ENCODE results near the gene NOP10.

- no peak for TF ChIP-seq CTCF (IDR thresholded peaks at IDR 0.05)
- no peak for TF ChIP-seq POLR2AphosphoS5 (IDR thresholded peaks at IDR 0.05)
These were observed 10.3 kb downstream of the NOP10 start for GRCh38 chr15:34332553-34333120.
